GM12878 (cell line): ENCODE results near the gene CDK5R1. TPM values are rescaled to one million over a fixed set of nuclear protein-coding genes. Genes with fewer than 3 reads are reported as not detected.

Experiments used
- ASH2L ChIP-seq: fragments of 300-600, 200-600 bp; sonication (generic); IDR thresholded peaks from 2 replicates; pipeline ENCODE4 v1.6.1; 2017; ENCODE audit warnings: low read depth, mild to moderate bottlenecking, borderline replicate concordance
- ESRRA ChIP-seq: IDR thresholded peaks from 2 replicates; pipeline ENCODE4 v1.6.1; 2012; ENCODE audit warnings: mild to moderate bottlenecking, low read length, improper control_type of control experiment
- FOXM1 ChIP-seq: IDR thresholded peaks from 2 replicates; pipeline ENCODE4 v1.6.1; 2012; ENCODE audit warnings: low read depth, mild to moderate bottlenecking, inconsistent platforms, low read length, moderate library complexity
- JUNB ChIP-seq: IDR thresholded peaks from 2 replicates; pipeline ENCODE4 v1.6.1; 2016; ENCODE audit warnings: antibody characterized with exemption, mild to moderate bottlenecking
- JUND ChIP-seq: IDR thresholded peaks from 2 replicates; pipeline ENCODE4 v1.6.1; 2012; ENCODE audit warnings: low read depth, mild to moderate bottlenecking, low read length, improper control_type of control experiment, moderate library complexity
- NR2C2 ChIP-seq: IDR thresholded peaks from 2 replicates; pipeline ENCODE4 v1.6.1; 2011; ENCODE audit warnings: borderline replicate concordance, low read depth; ENCODE audit not compliant: control insufficient read depth, insufficient read length
- PML ChIP-seq: IDR thresholded peaks from 2 replicates; pipeline ENCODE4 v1.6.1; 2012; ENCODE audit warnings: low read length, inconsistent platforms
- POLR2AphosphoS5 ChIP-seq: IDR thresholded peaks from 2 replicates; pipeline ENCODE4 v1.6.1; 2011; ENCODE audit warnings: mild to moderate bottlenecking, low read length, inconsistent platforms
- RAD51 ChIP-seq: fragments of 450-650 bp; IDR thresholded peaks from 2 replicates; pipeline ENCODE4 v1.6.1; 2016; ENCODE audit warnings: moderate library complexity, mild to moderate bottlenecking, inconsistent platforms
- SIX5 ChIP-seq: IDR thresholded peaks from 2 replicates; pipeline ENCODE4 v1.6.1; 2011; ENCODE audit warnings: mild to moderate bottlenecking, low read depth, low read length, moderate library complexity; ENCODE audit not compliant: severe bottlenecking
- SMAD5 ChIP-seq: IDR thresholded peaks from 2 replicates; pipeline ENCODE4 v1.6.1; 2016; ENCODE audit warnings: antibody characterized with exemption, low read depth
- SPI1 ChIP-seq: IDR thresholded peaks from 2 replicates; pipeline ENCODE4 v1.6.1; 2011; ENCODE audit warnings: low read depth, mild to moderate bottlenecking, low read length, moderate library complexity, borderline replicate concordance; ENCODE audit not compliant: insufficient read depth
- ZNF274 ChIP-seq: IDR thresholded peaks from one replicate; pipeline ENCODE4 v1.8.0; 2011; ENCODE audit not compliant: insufficient read length, insufficient read depth
- ZNF384 ChIP-seq: IDR thresholded peaks from 2 replicates; pipeline ENCODE4 v1.6.1; 2012; ENCODE audit warnings: low read depth, mild to moderate bottlenecking, low read length, improper control_type of control experiment, borderline replicate concordance
- ZSCAN29 ChIP-seq: fragments of 450-650 bp; IDR thresholded peaks from 2 replicates; pipeline ENCODE4 v1.6.1; 2017; ENCODE audit warnings: mild to moderate bottlenecking, moderate library complexity
- polyA plus RNA-seq, 11 experiments: library from polyadenylated mRNA; depleted of rRNA in 4 of 11; unstranded in 6 of 11; stranded (reverse) in 5 of 11; fragments of >200 nt; fragmentation: Nextera tagmentation in 4 of 11; fragmentation: Illumina TruSeq in 1 of 11; extraction: Ambion mirVana in 4 of 11; extraction: Trizol in 1 of 11; gene quantifications; 1 replicate in 1 of 11; 2 replicates in 10 of 11; pipeline versions ENCODE4 v1.2.1 to v1.2.3, GENCODE V29; 2011 to 2016; ENCODE audit warnings: inconsistent platforms in 2 of 11, missing spikeins in 2 of 11, low read depth in 1 of 11
- total RNA-seq, 4 experiments: library from RNA; depleted of rRNA in 3 of 4; stranded (reverse); fragments of >200 nt in 3 of 4; fragmentation: Illumina TruSeq in 1 of 4; extraction: Trizol in 1 of 4; gene quantifications; 2 replicates each; pipeline versions ENCODE4 v1.2.1 to v1.2.3, GENCODE V29; 2013 to 2021
- TF ChIP-seq, protein P1 (sequence below): fragments of 450-650 bp; formaldehyde crosslinking; IDR thresholded peaks from 2 replicates; pipeline ENCODE4 v1.5.0; 2022; ENCODE audit warnings: mild to moderate bottlenecking, missing genetic modification characterization
- TF ChIP-seq, protein P2 (sequence below): IDR thresholded peaks from 2 replicates; pipeline ENCODE4 v1.6.1; 2012; ENCODE audit warnings: low read length, inconsistent platforms
- TF ChIP-seq, protein P3 (sequence below): fragments of 450-650 bp; IDR thresholded peaks from 2 replicates; pipeline ENCODE4 v1.6.1; 2016; ENCODE audit warnings: mild to moderate bottlenecking
- TF ChIP-seq, protein P4 (sequence below): IDR thresholded peaks from 2 replicates; pipeline ENCODE4 v1.6.1; 2012; ENCODE audit warnings: low read depth, low read length, improper control_type of control experiment
- TF ChIP-seq, protein P5 (sequence below): fragments of 150-350 bp; IDR thresholded peaks from 2 replicates; pipeline ENCODE4 v1.6.1; 2016; ENCODE audit warnings: low read depth, low read length

CDK5R1 gene
- total and polyA plus RNA-seq, 10 of the 15 experiments (the other 5 are each of a cell fraction or from before 2014, with no cell fraction given), result 1.1 to 28.3 (median 12.2) TPM

DNA sequence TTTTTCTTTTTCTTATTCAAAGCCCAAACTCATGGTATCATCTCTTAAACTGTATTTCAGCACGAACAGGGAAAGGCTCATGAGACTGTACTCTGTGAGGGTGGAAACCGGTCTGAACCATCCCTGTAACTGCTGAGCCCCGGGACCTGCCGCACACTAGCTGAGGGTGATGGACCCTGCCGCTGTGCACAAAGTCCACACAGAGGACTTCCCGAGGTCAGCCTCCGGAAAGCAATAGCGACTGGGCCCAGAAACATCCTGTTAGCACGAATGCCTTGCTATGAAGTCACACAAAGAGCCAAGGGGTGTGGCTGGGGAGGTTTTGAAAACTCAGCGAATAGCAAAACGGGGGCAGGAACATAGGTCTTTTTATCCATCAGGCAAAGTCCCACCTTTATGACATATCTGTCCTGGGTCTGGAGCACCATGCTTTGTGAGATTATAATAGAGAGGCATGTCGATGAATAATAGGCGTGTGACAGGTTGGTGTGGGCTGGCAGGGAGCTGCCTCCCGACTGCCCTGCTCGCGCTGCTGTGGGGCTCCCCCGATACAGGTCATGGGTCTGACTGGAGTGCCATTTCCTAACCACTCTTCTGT is 33.4 kb downstream of the CDK5R1 start (continued):
- TF ChIP-seq, protein P1, sequence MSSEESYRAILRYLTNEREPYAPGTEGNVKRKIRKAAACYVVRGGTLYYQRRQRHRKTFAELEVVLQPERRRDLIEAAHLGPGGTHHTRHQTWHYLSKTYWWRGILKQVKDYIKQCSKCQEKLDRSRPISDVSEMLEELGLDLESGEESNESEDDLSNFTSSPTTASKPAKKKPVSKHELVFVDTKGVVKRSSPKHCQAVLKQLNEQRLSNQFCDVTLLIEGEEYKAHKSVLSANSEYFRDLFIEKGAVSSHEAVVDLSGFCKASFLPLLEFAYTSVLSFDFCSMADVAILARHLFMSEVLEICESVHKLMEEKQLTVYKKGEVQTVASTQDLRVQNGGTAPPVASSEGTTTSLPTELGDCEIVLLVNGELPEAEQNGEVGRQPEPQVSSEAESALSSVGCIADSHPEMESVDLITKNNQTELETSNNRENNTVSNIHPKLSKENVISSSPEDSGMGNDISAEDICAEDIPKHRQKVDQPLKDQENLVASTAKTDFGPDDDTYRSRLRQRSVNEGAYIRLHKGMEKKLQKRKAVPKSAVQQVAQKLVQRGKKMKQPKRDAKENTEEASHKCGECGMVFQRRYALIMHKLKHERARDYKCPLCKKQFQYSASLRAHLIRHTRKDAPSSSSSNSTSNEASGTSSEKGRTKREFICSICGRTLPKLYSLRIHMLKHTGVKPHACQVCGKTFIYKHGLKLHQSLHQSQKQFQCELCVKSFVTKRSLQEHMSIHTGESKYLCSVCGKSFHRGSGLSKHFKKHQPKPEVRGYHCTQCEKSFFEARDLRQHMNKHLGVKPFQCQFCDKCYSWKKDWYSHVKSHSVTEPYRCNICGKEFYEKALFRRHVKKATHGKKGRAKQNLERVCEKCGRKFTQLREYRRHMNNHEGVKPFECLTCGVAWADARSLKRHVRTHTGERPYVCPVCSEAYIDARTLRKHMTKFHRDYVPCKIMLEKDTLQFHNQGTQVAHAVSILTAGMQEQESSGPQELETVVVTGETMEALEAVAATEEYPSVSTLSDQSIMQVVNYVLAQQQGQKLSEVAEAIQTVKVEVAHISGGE (CRISPR knock-in tag), result no peak
- TF ChIP-seq ZNF384 (no peak), NR2C2 (no peak), JUND (no peak), PML (peak; percentile 77), JUNB (no peak), FOXM1 (0 out of 2 replicates have a peak, but pooled peaks have one; percentile 13), ASH2L (no peak), ZNF274 (no peak), SPI1 (no peak), RAD51 (no peak), SMAD5 (peak; percentile 75), POLR2AphosphoS5 (peak; percentile 92), ZSCAN29 (no peak), SIX5 (no peak), ESRRA (peak; percentile 89)
- TF ChIP-seq, protein P2, sequence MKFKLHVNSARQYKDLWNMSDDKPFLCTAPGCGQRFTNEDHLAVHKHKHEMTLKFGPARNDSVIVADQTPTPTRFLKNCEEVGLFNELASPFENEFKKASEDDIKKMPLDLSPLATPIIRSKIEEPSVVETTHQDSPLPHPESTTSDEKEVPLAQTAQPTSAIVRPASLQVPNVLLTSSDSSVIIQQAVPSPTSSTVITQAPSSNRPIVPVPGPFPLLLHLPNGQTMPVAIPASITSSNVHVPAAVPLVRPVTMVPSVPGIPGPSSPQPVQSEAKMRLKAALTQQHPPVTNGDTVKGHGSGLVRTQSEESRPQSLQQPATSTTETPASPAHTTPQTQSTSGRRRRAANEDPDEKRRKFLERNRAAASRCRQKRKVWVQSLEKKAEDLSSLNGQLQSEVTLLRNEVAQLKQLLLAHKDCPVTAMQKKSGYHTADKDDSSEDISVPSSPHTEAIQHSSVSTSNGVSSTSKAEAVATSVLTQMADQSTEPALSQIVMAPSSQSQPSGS, result peak; percentile 69
- TF ChIP-seq, protein P3, sequence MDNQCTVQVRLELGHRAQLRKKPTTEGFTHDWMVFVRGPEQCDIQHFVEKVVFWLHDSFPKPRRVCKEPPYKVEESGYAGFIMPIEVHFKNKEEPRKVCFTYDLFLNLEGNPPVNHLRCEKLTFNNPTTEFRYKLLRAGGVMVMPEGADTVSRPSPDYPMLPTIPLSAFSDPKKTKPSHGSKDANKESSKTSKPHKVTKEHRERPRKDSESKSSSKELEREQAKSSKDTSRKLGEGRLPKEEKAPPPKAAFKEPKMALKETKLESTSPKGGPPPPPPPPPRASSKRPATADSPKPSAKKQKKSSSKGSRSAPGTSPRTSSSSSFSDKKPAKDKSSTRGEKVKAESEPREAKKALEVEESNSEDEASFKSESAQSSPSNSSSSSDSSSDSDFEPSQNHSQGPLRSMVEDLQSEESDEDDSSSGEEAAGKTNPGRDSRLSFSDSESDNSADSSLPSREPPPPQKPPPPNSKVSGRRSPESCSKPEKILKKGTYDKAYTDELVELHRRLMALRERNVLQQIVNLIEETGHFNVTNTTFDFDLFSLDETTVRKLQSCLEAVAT, result peak; percentile 94
- TF ChIP-seq, protein P4, sequence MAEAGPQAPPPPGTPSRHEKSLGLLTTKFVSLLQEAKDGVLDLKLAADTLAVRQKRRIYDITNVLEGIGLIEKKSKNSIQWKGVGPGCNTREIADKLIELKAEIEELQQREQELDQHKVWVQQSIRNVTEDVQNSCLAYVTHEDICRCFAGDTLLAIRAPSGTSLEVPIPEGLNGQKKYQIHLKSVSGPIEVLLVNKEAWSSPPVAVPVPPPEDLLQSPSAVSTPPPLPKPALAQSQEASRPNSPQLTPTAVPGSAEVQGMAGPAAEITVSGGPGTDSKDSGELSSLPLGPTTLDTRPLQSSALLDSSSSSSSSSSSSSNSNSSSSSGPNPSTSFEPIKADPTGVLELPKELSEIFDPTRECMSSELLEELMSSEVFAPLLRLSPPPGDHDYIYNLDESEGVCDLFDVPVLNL, result no peak
- TF ChIP-seq, protein P5, sequence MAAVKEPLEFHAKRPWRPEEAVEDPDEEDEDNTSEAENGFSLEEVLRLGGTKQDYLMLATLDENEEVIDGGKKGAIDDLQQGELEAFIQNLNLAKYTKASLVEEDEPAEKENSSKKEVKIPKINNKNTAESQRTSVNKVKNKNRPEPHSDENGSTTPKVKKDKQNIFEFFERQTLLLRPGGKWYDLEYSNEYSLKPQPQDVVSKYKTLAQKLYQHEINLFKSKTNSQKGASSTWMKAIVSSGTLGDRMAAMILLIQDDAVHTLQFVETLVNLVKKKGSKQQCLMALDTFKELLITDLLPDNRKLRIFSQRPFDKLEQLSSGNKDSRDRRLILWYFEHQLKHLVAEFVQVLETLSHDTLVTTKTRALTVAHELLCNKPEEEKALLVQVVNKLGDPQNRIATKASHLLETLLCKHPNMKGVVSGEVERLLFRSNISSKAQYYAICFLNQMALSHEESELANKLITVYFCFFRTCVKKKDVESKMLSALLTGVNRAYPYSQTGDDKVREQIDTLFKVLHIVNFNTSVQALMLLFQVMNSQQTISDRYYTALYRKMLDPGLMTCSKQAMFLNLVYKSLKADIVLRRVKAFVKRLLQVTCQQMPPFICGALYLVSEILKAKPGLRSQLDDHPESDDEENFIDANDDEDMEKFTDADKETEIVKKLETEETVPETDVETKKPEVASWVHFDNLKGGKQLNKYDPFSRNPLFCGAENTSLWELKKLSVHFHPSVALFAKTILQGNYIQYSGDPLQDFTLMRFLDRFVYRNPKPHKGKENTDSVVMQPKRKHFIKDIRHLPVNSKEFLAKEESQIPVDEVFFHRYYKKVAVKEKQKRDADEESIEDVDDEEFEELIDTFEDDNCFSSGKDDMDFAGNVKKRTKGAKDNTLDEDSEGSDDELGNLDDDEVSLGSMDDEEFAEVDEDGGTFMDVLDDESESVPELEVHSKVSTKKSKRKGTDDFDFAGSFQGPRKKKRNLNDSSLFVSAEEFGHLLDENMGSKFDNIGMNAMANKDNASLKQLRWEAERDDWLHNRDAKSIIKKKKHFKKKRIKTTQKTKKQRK, result no peak
